CD4-positive, CD25-positive, alpha-beta regulatory T cell (primary cell): ENCODE data around the gene CHCHD3. TPM values are rescaled to one million over a fixed set of nuclear protein-coding genes. Genes with fewer than 3 reads are reported as not detected.

Source experiments
- ATAC-seq, 2 donors: fragments of 150-1000 bp; cut with Tn5 transposase; one replicate each; pipeline ENCODE4 v1.10.0; 2021; ENCODE audit warnings: low read depth in 2 of 2, moderate number of reproducible peaks in 2 of 2, moderate library complexity in 1 of 2
- DNase-seq, 3 donors: peaks; one replicate each; pipeline versions ENCODE4 v3.0.0 to v3.0.0-alpha.2; 2012 to 2022; ENCODE audit warnings: mixed read lengths in 1 of 3
- H3K27ac ChIP-seq: one replicate; pipeline ENCODE4 v1.7.0; 2013; ENCODE audit warnings: mild to moderate bottlenecking, low read length; ENCODE audit not compliant: insufficient read depth, poor library complexity, severe bottlenecking
- H3K27me3 ChIP-seq: one replicate; pipeline ENCODE4 v1.7.0; 2013; ENCODE audit warnings: low read length; ENCODE audit not compliant: control insufficient read depth, insufficient read depth
- H3K36me3 ChIP-seq: one replicate; pipeline ENCODE4 v1.7.0; 2013; ENCODE audit warnings: mild to moderate bottlenecking, low read length, moderate library complexity; ENCODE audit not compliant: control insufficient read depth, insufficient read depth
- H3K4me1 ChIP-seq: 2 replicates; pipeline ENCODE4 v1.7.0; 2013; ENCODE audit warnings: mild to moderate bottlenecking, low read length; ENCODE audit not compliant: insufficient read depth, control insufficient read depth, poor library complexity, severe bottlenecking
- H3K4me3 ChIP-seq: one replicate; pipeline ENCODE4 v1.7.0; 2013; ENCODE audit warnings: low read depth, mild to moderate bottlenecking, low read length, moderate library complexity
- H3K9me3 ChIP-seq, 2 experiments: 1 replicate in 1 of 2; 2 replicates in 1 of 2; pipeline ENCODE4 v1.7.0; 2013; ENCODE audit warnings: low read length in 2 of 2, mild to moderate bottlenecking in 1 of 2, moderate library complexity in 1 of 2; ENCODE audit not compliant: control insufficient read depth in 2 of 2
- H3K27ac Mint-ChIP-seq, 3 donors: one replicate each; pipeline ENCODE4 v1.8.0; 2020 to 2022; ENCODE audit warnings: mild to moderate bottlenecking in 3 of 3, mixed read lengths in 3 of 3, moderate library complexity in 2 of 3
- H3K27me3 Mint-ChIP-seq: one replicate; pipeline ENCODE4 v1.8.0; 2022; ENCODE audit warnings: mild to moderate bottlenecking, mixed read lengths
- H3K36me3 Mint-ChIP-seq: one replicate; pipeline ENCODE4 v1.8.0; 2020; ENCODE audit warnings: mixed read lengths
- H3K4me1 Mint-ChIP-seq, 4 donors: one replicate each; pipeline ENCODE4 v1.8.0; 2020 to 2022; ENCODE audit warnings: mixed read lengths in 4 of 4, mild to moderate bottlenecking in 1 of 4
- H3K4me3 Mint-ChIP-seq, 4 donors: one replicate each; pipeline ENCODE4 v1.8.0; 2020 to 2022; ENCODE audit warnings: mild to moderate bottlenecking in 4 of 4, mixed read lengths in 4 of 4, moderate library complexity in 3 of 4
- H3K9me3 Mint-ChIP-seq, 7 donors: one replicate each; pipeline ENCODE4 v1.8.0; 2020 to 2022; ENCODE audit warnings: mixed read lengths in 7 of 7, mild to moderate bottlenecking in 3 of 7, moderate library complexity in 2 of 7
- polyA plus RNA-seq, 4 donors: library from polyadenylated mRNA; unstranded; fragments of 300-500 nt; fragmentation: Illumina TruSeq; gene quantifications; one replicate each; pipeline ENCODE4 v1.2.3, GENCODE V29; 2021
- total RNA-seq: library from RNA; stranded (reverse); gene quantifications from one replicate; pipeline ENCODE4 v1.2.3, GENCODE V29; 2022

Gene CHCHD3
- total and polyA plus RNA-seq, 5 donors from 2014 or later: 31.5 to 63.2 (median 43.3) TPM

GRCh38 chr7:132790104-132790503, 291.8 kb downstream of the CHCHD3 start:
- Mint-ChIP-seq H3K36me3 (peaks cover 49% of the 10 kb centered on the region), H3K4me1 (peaks cover 0 to 17% (median 2%) of the 10 kb centered on the region in 4 donors), H3K27me3 (no peaks in the 10 kb centered on the region), H3K9me3 (peaks cover 0 to 2% (median 0%) of the 10 kb centered on the region in 7 donors), H3K4me3 (no peak overlapping the region), H3K27ac (peak overlapping the region in 1 of 3 donors; percentile 66)
- no peaks in the 10 kb centered on the region for H3K9me3 ChIP-seq
- H3K27ac ChIP-seq: no peak overlapping the region
- H3K4me1 ChIP-seq: no peaks in the 10 kb centered on the region
- ATAC-seq: no peak
- H3K27me3 ChIP-seq: no peaks in the 10 kb centered on the region
- peaks cover 1% of the 10 kb centered on the region for H3K36me3 ChIP-seq
- DNase-seq: no peak
- no peak overlapping the region for H3K4me3 ChIP-seq

DNA sequence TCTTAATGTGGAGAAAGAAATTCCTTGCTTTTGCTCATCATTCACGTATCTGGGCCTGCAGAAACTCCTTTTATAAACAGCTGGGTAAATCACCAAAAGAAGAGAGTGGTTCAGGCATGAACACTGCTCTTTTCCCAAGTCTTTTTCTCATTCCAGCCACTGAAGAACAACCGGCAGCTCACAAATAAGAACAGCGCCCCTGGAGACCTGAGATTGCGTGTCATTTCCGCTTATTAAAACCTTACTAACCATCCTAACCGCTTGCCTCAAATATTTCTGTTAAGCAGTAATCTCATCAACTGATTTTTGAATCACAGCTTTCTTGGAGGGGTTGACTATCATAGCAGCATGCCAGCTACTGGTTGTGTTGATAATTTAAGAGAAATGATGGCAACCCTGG, 292.6 kb downstream of the CHCHD3 start:
- Mint-ChIP-seq H3K9me3 (peaks cover 0 to 2% (median 0%) of the 10 kb centered on the region in 7 donors), H3K4me1 (peaks cover 0 to 17% (median 2%) of the 10 kb centered on the region in 4 donors), H3K4me3 (no peak overlapping the region), H3K36me3 (peaks cover 51% of the 10 kb centered on the region), H3K27me3 (no peaks in the 10 kb centered on the region), H3K27ac (peak overlapping the region in 1 of 3 donors; percentile 66)
- no peak overlapping the region for H3K27ac ChIP-seq
- no peak overlapping the region for H3K4me3 ChIP-seq
- no peaks in the 10 kb centered on the region for H3K4me1 ChIP-seq
- DNase-seq: no peak
- no peaks in the 10 kb centered on the region for H3K27me3 ChIP-seq
- ATAC-seq: no peak
- no peaks in the 10 kb centered on the region for H3K9me3 ChIP-seq
- peaks cover 1% of the 10 kb centered on the region for H3K36me3 ChIP-seq

DNA sequence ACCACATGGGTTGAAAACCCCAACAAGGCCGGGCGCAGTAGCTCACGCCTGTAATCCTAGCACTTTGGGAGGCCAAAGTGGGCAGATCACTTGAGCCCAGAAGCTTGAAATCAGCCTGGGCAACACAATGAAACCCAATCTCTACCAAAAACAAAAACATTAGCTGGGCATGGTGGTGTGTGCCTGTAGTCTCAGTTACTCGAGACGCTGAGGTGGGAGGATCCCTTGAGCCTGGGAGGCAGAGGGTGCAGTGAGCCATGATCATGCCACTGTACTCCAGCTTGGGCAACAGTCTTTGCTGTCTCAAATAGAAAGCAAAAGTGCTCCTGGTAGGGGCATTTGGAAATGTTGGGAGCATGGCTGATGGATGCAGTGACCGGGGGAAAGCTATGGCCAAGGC, 296.0 kb downstream of the CHCHD3 start:
- Mint-ChIP-seq H3K27me3 (no peaks in the 10 kb centered on the region), H3K9me3 (peaks cover 0 to 2% (median 0%) of the 10 kb centered on the region in 7 donors), H3K27ac (peak overlapping the region; percentile 29 to 72 (median 67)), H3K4me3 (no peak overlapping the region), H3K4me1 (peaks cover 0 to 11% (median 2%) of the 10 kb centered on the region in 4 donors), H3K36me3 (peaks cover 45% of the 10 kb centered on the region)
- Histone ChIP-seq H3K27me3 (no peaks in the 10 kb centered on the region), H3K4me3 (no peak overlapping the region), H3K36me3 (peaks cover 8% of the 10 kb centered on the region), H3K4me1 (no peaks in the 10 kb centered on the region), H3K9me3 (no peaks in the 10 kb centered on the region), H3K27ac (no peak overlapping the region)
- no peak for ATAC-seq
- no peak for DNase-seq

GRCh38 chr7:132784406-132784805, 297.5 kb downstream of the CHCHD3 start:
- H3K36me3 ChIP-seq: peaks cover 8% of the 10 kb centered on the region
- peaks cover 37% of the 10 kb centered on the region for H3K36me3 Mint-ChIP-seq
- no peak overlapping the region for H3K4me3 Mint-ChIP-seq
- H3K4me3 ChIP-seq: no peak overlapping the region
- ATAC-seq (no peak), DNase-seq (no peak)
- H3K9me3 Mint-ChIP-seq: peaks cover 0 to 2% (median 0%) of the 10 kb centered on the region in 7 donors
- H3K9me3 ChIP-seq: no peaks in the 10 kb centered on the region
- H3K27ac Mint-ChIP-seq: peak overlapping the region in 1 of 3 donors; percentile 5
- H3K27me3 ChIP-seq: no peaks in the 10 kb centered on the region
- peaks cover 0 to 7% (median under 1%) of the 10 kb centered on the region in 4 donors for H3K4me1 Mint-ChIP-seq
- H3K4me1 ChIP-seq: no peaks in the 10 kb centered on the region
- no peaks in the 10 kb centered on the region for H3K27me3 Mint-ChIP-seq
- no peak overlapping the region for H3K27ac ChIP-seq

DNA sequence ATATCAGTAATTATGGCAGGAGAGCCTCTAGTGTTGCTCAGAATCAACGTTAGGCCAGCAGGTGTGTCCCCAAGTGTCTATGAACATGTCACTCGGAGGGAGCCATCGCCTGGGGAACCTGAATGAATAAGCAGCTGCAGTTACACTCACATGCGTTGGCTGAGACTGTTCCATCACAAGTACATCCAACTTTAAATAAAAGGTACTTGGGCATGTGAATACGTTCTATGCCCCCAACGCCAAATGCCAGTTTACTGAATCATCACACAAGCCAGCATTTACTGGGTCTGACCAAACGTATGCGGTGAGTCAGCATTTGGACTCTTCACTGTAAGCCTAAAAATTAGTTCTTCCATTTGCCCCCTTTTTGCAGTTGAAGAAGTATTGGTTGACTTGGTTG, 298.1 kb downstream of the CHCHD3 start:
- H3K27me3 ChIP-seq: no peaks in the 10 kb centered on the region
- no peaks in the 10 kb centered on the region for H3K9me3 ChIP-seq
- no peak overlapping the region for H3K4me3 ChIP-seq
- peaks cover 0 to 7% (median 5%) of the 10 kb centered on the region in 4 donors for H3K4me1 Mint-ChIP-seq
- no peak overlapping the region for H3K4me3 Mint-ChIP-seq
- H3K27ac Mint-ChIP-seq: peak overlapping the region in 2 of 3 donors; percentile 5 to 43
- H3K27ac ChIP-seq: no peak overlapping the region
- H3K36me3 ChIP-seq: peaks cover 6% of the 10 kb centered on the region
- H3K4me1 ChIP-seq: no peaks in the 10 kb centered on the region
- H3K36me3 Mint-ChIP-seq: peaks cover 37% of the 10 kb centered on the region
- DNase-seq: no peak
- ATAC-seq: no peak
- no peaks in the 10 kb centered on the region for H3K27me3 Mint-ChIP-seq
- peaks cover 0 to 2% (median 0%) of the 10 kb centered on the region in 7 donors for H3K9me3 Mint-ChIP-seq

DNA sequence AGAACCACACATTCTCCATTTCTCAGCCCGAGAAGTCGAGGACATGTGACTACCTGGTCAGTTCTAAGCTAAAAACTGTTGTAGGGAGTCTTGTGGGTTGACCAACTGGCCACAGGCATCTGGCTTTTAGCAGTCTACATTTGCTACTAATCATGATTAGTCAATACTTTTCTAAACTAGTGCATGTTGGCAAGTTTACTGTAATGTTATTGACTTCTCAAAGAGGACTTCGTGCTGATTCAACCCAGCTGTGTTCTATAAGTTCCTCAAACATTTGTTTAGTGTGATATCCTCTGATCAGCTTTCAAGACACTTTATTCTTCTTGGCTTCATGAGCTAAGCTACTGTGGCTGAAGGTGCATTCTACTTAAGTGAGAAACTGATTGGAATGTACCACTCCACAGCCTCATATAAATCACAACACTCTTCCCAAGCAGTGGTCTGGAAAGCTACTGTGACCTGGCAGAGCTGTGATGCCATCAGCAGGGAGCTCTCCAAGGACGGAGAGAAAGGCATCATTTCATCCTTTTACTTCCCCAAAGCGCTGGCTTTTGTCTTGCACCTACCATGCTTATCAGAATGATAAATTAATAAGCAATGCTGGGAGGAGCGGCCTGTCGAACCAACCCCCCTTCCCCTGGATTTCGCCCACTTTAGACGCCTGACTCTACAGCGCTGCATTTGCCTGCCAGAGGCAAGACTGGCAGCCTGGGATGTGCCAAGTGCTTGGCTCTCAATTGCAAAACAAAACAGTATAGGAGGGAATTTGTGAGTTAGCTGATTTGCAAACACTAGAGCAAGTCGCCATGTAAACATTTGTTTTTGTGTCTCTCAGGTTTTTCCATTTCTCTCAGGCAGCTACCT, 298.9 kb downstream of the CHCHD3 start:
- Histone ChIP-seq H3K9me3 (no peaks in the 10 kb centered on the region), H3K27me3 (no peaks in the 10 kb centered on the region), H3K36me3 (peaks cover 6% of the 10 kb centered on the region), H3K27ac (no peak overlapping the region), H3K4me3 (no peak overlapping the region), H3K4me1 (no peaks in the 10 kb centered on the region)
- DNase-seq (no peak), ATAC-seq (no peak)
- H3K4me3 Mint-ChIP-seq: no peak overlapping the region
- H3K9me3 Mint-ChIP-seq: peaks cover 0 to 3% (median 0%) of the 10 kb centered on the region in 7 donors
- H3K27ac Mint-ChIP-seq: no peak overlapping the region
- H3K27me3 Mint-ChIP-seq: no peaks in the 10 kb centered on the region
- H3K36me3 Mint-ChIP-seq: peaks cover 31% of the 10 kb centered on the region
- peaks cover 0 to 12% (median 7%) of the 10 kb centered on the region in 4 donors for H3K4me1 Mint-ChIP-seq

DNA sequence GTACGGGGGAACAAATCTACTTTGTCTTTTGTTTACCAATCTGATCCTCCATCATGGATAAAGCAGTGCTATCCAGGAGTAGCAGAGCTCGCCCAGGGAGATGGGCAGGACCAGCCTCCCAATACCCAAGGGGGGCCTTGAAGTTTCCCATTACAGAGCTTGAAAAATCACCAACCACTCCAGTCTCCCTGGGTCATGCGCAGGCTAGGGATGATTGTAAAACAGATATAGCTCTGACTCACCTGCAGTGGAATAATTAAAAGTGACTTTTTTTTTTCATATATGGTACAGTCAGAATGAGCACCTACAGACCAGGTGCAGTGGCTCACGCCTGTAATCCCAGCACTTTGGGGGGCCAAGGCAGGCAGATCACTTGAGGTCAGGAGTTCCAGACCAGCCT, 301.1 kb downstream of the CHCHD3 start:
- Histone ChIP-seq H3K27ac (no peak overlapping the region), H3K36me3 (peaks cover 6% of the 10 kb centered on the region), H3K4me1 (peaks cover 6% of the 10 kb centered on the region), H3K27me3 (no peaks in the 10 kb centered on the region), H3K9me3 (no peaks in the 10 kb centered on the region), H3K4me3 (no peak overlapping the region)
- H3K27me3 Mint-ChIP-seq: no peaks in the 10 kb centered on the region
- peak overlapping the region in 1 of 3 donors; percentile 4 for H3K27ac Mint-ChIP-seq
- peaks cover 9 to 25% (median 15%) of the 10 kb centered on the region in 4 donors for H3K4me1 Mint-ChIP-seq
- DNase-seq (no peak), ATAC-seq (no peak)
- H3K4me3 Mint-ChIP-seq: no peak overlapping the region
- H3K9me3 Mint-ChIP-seq: peaks cover 0 to 9% (median 0%) of the 10 kb centered on the region in 7 donors
- peaks cover 26% of the 10 kb centered on the region for H3K36me3 Mint-ChIP-seq
